GM23338 (cell line): ENCODE measurements around the gene SHISA6. TPM values are rescaled to one million over a fixed set of nuclear protein-coding genes. Genes with fewer than 3 reads are reported as not detected.

Source experiments
- ATAC-seq: fragments of 200-7000 bp; cut with Tn5 transposase; 3 replicates; pipeline ENCODE4 v1.9.1; 2020
- DNase-seq: peaks from one replicate; pipeline ENCODE4 v3.0.0-alpha.2; 2015; ENCODE audit warnings: low spot score
- H2AFZ ChIP-seq: fragments of 200-600 bp; sonication (generic); 2 replicates; pipeline ENCODE4 v1.8.0; 2016; ENCODE audit warnings: antibody characterized with exemption, mild to moderate bottlenecking, moderate library complexity
- H3F3A ChIP-seq: fragments of 200-600 bp; sonication (generic); replicated peaks from 2 replicates; pipeline ENCODE4 v1.8.0; 2017; ENCODE audit warnings: antibody characterized with exemption, mixed run types, low read depth
- H3K27ac ChIP-seq: fragments of 200-600 bp; sonication (generic); 2 replicates; pipeline ENCODE4 v1.6.1; 2016; ENCODE audit warnings: low read depth
- H3K27me3 ChIP-seq: fragments of 200-600 bp; sonication (generic); 2 replicates; pipeline ENCODE4 v1.8.0; 2016; ENCODE audit warnings: mild to moderate bottlenecking, mixed run types, moderate library complexity; ENCODE audit not compliant: insufficient read depth
- H3K36me3 ChIP-seq: fragments of 200-600 bp; sonication (generic); 2 replicates; pipeline ENCODE4 v1.8.0; 2016; ENCODE audit warnings: mild to moderate bottlenecking; ENCODE audit not compliant: insufficient read depth
- H3K4me1 ChIP-seq: fragments of 200-600 bp; sonication (generic); 2 replicates; pipeline ENCODE4 v1.8.0; 2016; ENCODE audit warnings: mild to moderate bottlenecking, moderate library complexity; ENCODE audit not compliant: insufficient read depth
- H3K4me2 ChIP-seq: fragments of 200-600 bp; sonication (generic); 2 replicates; pipeline ENCODE4 v1.7.1; 2017; ENCODE audit warnings: mixed run types
- H3K4me3 ChIP-seq: fragments of 200-600 bp; sonication (generic); 2 replicates; pipeline ENCODE4 v1.6.1; 2016; ENCODE audit warnings: mixed run types
- H3K79me2 ChIP-seq: fragments of 200-600 bp; sonication (generic); replicated peaks from 2 replicates; pipeline ENCODE4 v1.8.0; 2017; ENCODE audit warnings: mild to moderate bottlenecking; ENCODE audit not compliant: insufficient read depth
- H3K9me2 ChIP-seq: fragments of 200-600 bp; sonication (generic); 2 replicates; pipeline ENCODE4 v1.8.0; 2017; ENCODE audit not compliant: insufficient read depth
- H4K20me1 ChIP-seq: fragments of 200-600 bp; sonication (generic); replicated peaks from 2 replicates; pipeline ENCODE4 v1.8.0; 2017; ENCODE audit warnings: mild to moderate bottlenecking; ENCODE audit not compliant: insufficient read depth
- H3K27ac Mint-ChIP-seq: 2 replicates; pipeline ENCODE4 v1.8.0; 2020; ENCODE audit warnings: inconsistent platforms, mild to moderate bottlenecking, moderate library complexity, mixed read lengths
- H3K27me3 Mint-ChIP-seq: 3 replicates; pipeline ENCODE4 v1.8.0; 2022; ENCODE audit warnings: low read depth, mild to moderate bottlenecking, moderate library complexity, mixed read lengths, inconsistent platforms; ENCODE audit not compliant: insufficient read depth, poor library complexity
- H3K36me3 Mint-ChIP-seq: 3 replicates; pipeline ENCODE4 v1.8.0; 2021; ENCODE audit warnings: low read depth, mild to moderate bottlenecking, inconsistent platforms, moderate library complexity, mixed read lengths
- H3K4me1 Mint-ChIP-seq: 3 replicates; pipeline ENCODE4 v1.8.0; 2020; ENCODE audit warnings: mild to moderate bottlenecking, inconsistent platforms, mixed read lengths
- H3K4me3 Mint-ChIP-seq: 3 replicates; pipeline ENCODE4 v1.8.0; 2021; ENCODE audit warnings: moderate library complexity, mild to moderate bottlenecking, inconsistent platforms, mixed read lengths
- H3K9me3 Mint-ChIP-seq: 3 replicates; pipeline ENCODE4 v1.8.0; 2020; ENCODE audit warnings: moderate library complexity, mild to moderate bottlenecking, inconsistent platforms, mixed read lengths
- CREB1 ChIP-seq: fragments of 250-450 bp; sonication (Bioruptor Pico); IDR thresholded peaks from 2 replicates; pipeline ENCODE4 v1.5.0; 2020; ENCODE audit warnings: low read depth, mild to moderate bottlenecking, moderate library complexity
- CTCF ChIP-seq, 2 experiments: fragments of 200-600 bp in 1 of 2; sonication (generic) in 1 of 2; conservative IDR thresholded peaks; 2 replicates each; pipeline versions ENCODE4 v1.5.1 to v1.6.1; 2016 to 2017; ENCODE audit warnings: antibody characterized with exemption in 2 of 2, low read depth in 2 of 2, mild to moderate bottlenecking in 2 of 2, moderate library complexity in 1 of 2
- EZH2 ChIP-seq: fragments of 200-600 bp; sonication (generic); IDR thresholded peaks from one replicate; pipeline ENCODE4 v1.8.0; 2017; ENCODE audit warnings: antibody characterized with exemption, mild to moderate bottlenecking, low read depth; ENCODE audit not compliant: unreplicated experiment
- JUNB ChIP-seq: IDR thresholded peaks from one replicate; pipeline ENCODE4 v1.6.1; 2016; ENCODE audit warnings: antibody characterized with exemption; ENCODE audit not compliant: unreplicated experiment
- NANOG ChIP-seq: IDR thresholded peaks from 2 replicates; pipeline ENCODE4 v1.6.1; 2016; ENCODE audit warnings: antibody characterized with exemption, borderline replicate concordance
- POLR2AphosphoS5 ChIP-seq: IDR thresholded peaks from 2 replicates; pipeline ENCODE4 v1.6.1; 2016; ENCODE audit warnings: antibody characterized with exemption, low read depth
- ZNF331 ChIP-seq: fragments of 250-450 bp; sonication (Bioruptor Pico); IDR thresholded peaks from 2 replicates; pipeline ENCODE4 v1.5.0; 2020; ENCODE audit warnings: low read depth, mild to moderate bottlenecking, moderate library complexity
- polyA plus RNA-seq: library from polyadenylated mRNA; unstranded; fragments of >200 nt; fragmentation: Nextera tagmentation; extraction: Ambion mirVana; gene quantifications from 2 replicates; pipeline ENCODE4 v1.2.1, GENCODE V29; 2016
- total RNA-seq: library from RNA; depleted of rRNA; stranded (reverse); fragments of >200 nt; shearing (Covaris generic); gene quantifications from 2 replicates; pipeline ENCODE4 v1.2.3, GENCODE V29; 2014
- TF ChIP-seq, protein P1 (sequence below): fragments of 250-450 bp; sonication (Bioruptor Pico); IDR thresholded peaks from 2 replicates; pipeline ENCODE4 v1.5.0; 2020; ENCODE audit warnings: mild to moderate bottlenecking, moderate library complexity
- TF ChIP-seq, protein P2 (sequence below): IDR thresholded peaks from 2 replicates; pipeline ENCODE4 v1.6.1; 2016; ENCODE audit warnings: antibody characterized with exemption

The SHISA6 gene
- total and polyA plus RNA-seq, 2 experiments from 2014 or later: 0.52 TPM; not detected in 1

- TF ChIP-seq, protein P1, sequence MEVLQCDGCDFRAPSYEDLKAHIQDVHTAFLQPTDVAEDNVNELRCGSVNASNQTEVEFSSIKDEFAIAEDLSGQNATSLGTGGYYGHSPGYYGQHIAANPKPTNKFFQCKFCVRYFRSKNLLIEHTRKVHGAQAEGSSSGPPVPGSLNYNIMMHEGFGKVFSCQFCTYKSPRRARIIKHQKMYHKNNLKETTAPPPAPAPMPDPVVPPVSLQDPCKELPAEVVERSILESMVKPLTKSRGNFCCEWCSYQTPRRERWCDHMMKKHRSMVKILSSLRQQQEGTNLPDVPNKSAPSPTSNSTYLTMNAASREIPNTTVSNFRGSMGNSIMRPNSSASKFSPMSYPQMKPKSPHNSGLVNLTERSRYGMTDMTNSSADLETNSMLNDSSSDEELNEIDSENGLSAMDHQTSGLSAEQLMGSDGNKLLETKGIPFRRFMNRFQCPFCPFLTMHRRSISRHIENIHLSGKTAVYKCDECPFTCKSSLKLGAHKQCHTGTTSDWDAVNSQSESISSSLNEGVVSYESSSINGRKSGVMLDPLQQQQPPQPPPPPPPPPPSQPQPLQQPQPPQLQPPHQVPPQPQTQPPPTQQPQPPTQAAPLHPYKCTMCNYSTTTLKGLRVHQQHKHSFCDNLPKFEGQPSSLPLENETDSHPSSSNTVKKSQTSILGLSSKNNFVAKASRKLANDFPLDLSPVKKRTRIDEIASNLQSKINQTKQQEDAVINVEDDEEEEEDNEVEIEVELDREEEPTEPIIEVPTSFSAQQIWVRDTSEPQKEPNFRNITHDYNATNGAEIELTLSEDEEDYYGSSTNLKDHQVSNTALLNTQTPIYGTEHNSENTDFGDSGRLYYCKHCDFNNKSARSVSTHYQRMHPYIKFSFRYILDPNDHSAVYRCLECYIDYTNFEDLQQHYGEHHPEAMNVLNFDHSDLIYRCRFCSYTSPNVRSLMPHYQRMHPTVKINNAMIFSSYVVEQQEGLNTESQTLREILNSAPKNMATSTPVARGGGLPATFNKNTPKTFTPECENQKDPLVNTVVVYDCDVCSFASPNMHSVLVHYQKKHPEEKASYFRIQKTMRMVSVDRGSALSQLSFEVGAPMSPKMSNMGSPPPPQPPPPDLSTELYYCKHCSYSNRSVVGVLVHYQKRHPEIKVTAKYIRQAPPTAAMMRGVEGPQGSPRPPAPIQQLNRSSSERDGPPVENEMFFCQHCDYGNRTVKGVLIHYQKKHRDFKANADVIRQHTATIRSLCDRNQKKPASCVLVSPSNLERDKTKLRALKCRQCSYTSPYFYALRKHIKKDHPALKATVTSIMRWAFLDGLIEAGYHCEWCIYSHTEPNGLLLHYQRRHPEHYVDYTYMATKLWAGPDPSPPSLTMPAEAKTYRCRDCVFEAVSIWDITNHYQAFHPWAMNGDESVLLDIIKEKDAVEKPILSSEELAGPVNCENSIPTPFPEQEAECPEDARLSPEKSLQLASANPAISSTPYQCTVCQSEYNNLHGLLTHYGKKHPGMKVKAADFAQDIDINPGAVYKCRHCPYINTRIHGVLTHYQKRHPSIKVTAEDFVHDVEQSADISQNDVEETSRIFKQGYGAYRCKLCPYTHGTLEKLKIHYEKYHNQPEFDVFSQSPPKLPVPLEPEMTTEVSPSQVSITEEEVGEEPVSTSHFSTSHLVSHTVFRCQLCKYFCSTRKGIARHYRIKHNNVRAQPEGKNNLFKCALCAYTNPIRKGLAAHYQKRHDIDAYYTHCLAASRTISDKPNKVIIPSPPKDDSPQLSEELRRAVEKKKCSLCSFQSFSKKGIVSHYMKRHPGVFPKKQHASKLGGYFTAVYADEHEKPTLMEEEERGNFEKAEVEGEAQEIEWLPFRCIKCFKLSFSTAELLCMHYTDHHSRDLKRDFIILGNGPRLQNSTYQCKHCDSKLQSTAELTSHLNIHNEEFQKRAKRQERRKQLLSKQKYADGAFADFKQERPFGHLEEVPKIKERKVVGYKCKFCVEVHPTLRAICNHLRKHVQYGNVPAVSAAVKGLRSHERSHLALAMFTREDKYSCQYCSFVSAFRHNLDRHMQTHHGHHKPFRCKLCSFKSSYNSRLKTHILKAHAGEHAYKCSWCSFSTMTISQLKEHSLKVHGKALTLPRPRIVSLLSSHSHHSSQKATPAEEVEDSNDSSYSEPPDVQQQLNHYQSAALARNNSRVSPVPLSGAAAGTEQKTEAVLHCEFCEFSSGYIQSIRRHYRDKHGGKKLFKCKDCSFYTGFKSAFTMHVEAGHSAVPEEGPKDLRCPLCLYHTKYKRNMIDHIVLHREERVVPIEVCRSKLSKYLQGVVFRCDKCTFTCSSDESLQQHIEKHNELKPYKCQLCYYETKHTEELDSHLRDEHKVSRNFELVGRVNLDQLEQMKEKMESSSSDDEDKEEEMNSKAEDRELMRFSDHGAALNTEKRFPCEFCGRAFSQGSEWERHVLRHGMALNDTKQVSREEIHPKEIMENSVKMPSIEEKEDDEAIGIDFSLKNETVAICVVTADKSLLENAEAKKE (CRISPR knock-in tag): no peak
- TF ChIP-seq CREB1: no peak
- no peak for TF ChIP-seq JUNB
- TF ChIP-seq EZH2: no peak
- TF ChIP-seq POLR2AphosphoS5: no peak
- TF ChIP-seq, protein P2, sequence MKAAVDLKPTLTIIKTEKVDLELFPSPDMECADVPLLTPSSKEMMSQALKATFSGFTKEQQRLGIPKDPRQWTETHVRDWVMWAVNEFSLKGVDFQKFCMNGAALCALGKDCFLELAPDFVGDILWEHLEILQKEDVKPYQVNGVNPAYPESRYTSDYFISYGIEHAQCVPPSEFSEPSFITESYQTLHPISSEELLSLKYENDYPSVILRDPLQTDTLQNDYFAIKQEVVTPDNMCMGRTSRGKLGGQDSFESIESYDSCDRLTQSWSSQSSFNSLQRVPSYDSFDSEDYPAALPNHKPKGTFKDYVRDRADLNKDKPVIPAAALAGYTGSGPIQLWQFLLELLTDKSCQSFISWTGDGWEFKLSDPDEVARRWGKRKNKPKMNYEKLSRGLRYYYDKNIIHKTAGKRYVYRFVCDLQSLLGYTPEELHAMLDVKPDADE: no peak
Measured at GRCh38 chr17:11267999-11268575, 27.1 kb downstream of the SHISA6 start (continued).

GRCh38 chr17:11269210-11269609, 28.2 kb downstream of the SHISA6 start:
- no peak for ATAC-seq
- Histone ChIP-seq H3K36me3 (no peaks in the 10 kb centered on the region), H3K9me2 (no peaks in the 10 kb centered on the region), H2AFZ (no peak overlapping the region), H3K27ac (no peak overlapping the region), H3K4me1 (no peaks in the 10 kb centered on the region), H3K27me3 (no peaks in the 10 kb centered on the region), H3F3A (no peaks in the 10 kb centered on the region), H3K4me3 (no peak overlapping the region), H3K79me2 (no peaks in the 10 kb centered on the region), H3K4me2 (no peak overlapping the region), H4K20me1 (no peaks in the 10 kb centered on the region)
- peaks cover 55% of the 10 kb centered on the region for H3K9me3 Mint-ChIP-seq
- no peak overlapping the region for H3K27ac Mint-ChIP-seq
- H3K36me3 Mint-ChIP-seq: peaks cover 35% of the 10 kb centered on the region
- no peaks in the 10 kb centered on the region for H3K4me1 Mint-ChIP-seq
- no peak overlapping the region for H3K4me3 Mint-ChIP-seq
- peaks cover 8% of the 10 kb centered on the region for H3K27me3 Mint-ChIP-seq
- no peak for DNase-seq
- TF ChIP-seq JUNB (no peak), ZNF331 (CRISPR knock-in tag) (no peak), CTCF (conservative IDR thresholded peaks at IDR 0.05; ENCODE audit: low read depth in 2 of 2) (no peak), CREB1 (no peak), NANOG (no peak), POLR2AphosphoS5 (no peak)
